GM12878 (cell line): ENCODE results near the gene SPON2. TPM values are rescaled to one million over a fixed set of nuclear protein-coding genes. Genes with fewer than 3 reads are reported as not detected.

ENCODE experiments used
- ATAC-seq: fragments of 200-7000 bp; cut with Tn5 transposase; 3 replicates; pipeline ENCODE4 v1.9.1; 2020; ENCODE audit warnings: mild to moderate bottlenecking, moderate library complexity
- BruUV-seq: library from RNA; stranded (reverse); fragments of 400-500 nt; replicated peaks from 2 replicates; lab custom pipeline; 2021; lab: Mats Ljungman, UMichigan
- CTCF ChIA-PET: fragments of 300-600 bp; sonication (Branson Sonifier 250); formaldehyde crosslinking; extraction: SDS; loops from one replicate; lab custom pipeline; 2021; ENCODE audit warnings: inconsistent platforms; lab: Yijun Ruan, JAX
- POLR2A ChIA-PET: fragments of 350-600 bp; formaldehyde crosslinking; extraction: SDS; loops from one replicate; lab custom pipeline; 2021; ENCODE audit warnings: inconsistent platforms; lab: Charles Lee
- RAD21 ChIA-PET: fragments of 300-600 bp; sonication (Branson Sonifier 250); formaldehyde crosslinking; loops from one replicate; lab custom pipeline; 2023; ENCODE audit warnings: antibody characterized with exemption; ENCODE audit not compliant: unreplicated experiment; lab: Charles Lee
- SMC1A ChIA-PET: fragments of 300-600 bp; sonication (Branson Sonifier 250); formaldehyde crosslinking; loops from one replicate; lab custom pipeline; 2023; ENCODE audit not compliant: unreplicated experiment, uncharacterized antibody; lab: Charles Lee
- DNase-seq: peaks from one replicate; pipeline ENCODE4 v3.0.0-alpha.2; 2011; ENCODE audit warnings: low read depth, low spot score
- FAIRE-seq: peaks from 3 replicates; lab custom pipeline; 2011; peaks lifted over from hg19 to GRCh38; lab: Jason Lieb, UNC
- H2AFZ ChIP-seq: 2 replicates; pipeline ENCODE4 v1.6.0; 2011; ENCODE audit warnings: low read depth, low read length, control low read depth; ENCODE audit not compliant: control insufficient read depth
- H3K27ac ChIP-seq: 2 replicates; pipeline ENCODE4 v1.5.1; 2011; ENCODE audit warnings: control low read depth; ENCODE audit not compliant: control insufficient read depth, insufficient read depth
- H3K27me3 ChIP-seq, 2 experiments: replicated peaks in 1 of 2; 2 replicates each; pipeline versions ENCODE4 v1.6.0 to v1.6.1; 2011; ENCODE audit warnings: low read length in 1 of 2; ENCODE audit not compliant: control insufficient read depth in 2 of 2, insufficient read depth in 2 of 2
- H3K36me3 ChIP-seq, 2 experiments: 2 replicates each; pipeline ENCODE4 v1.5.1; 2011; ENCODE audit warnings: low read length in 1 of 2; ENCODE audit not compliant: control insufficient read depth in 2 of 2, insufficient read depth in 2 of 2
- H3K4me1 ChIP-seq: 2 replicates; pipeline ENCODE4 v1.6.1; 2011; ENCODE audit warnings: mild to moderate bottlenecking, low read length, moderate library complexity, mixed read lengths; ENCODE audit not compliant: control insufficient read depth, insufficient read depth
- H3K4me2 ChIP-seq: 2 replicates; pipeline ENCODE4 v1.6.0; 2011; ENCODE audit warnings: control low read depth; ENCODE audit not compliant: control insufficient read depth, insufficient read depth
- H3K4me3 ChIP-seq: fragments of 200-600 bp; sonication (generic); 2 replicates; pipeline ENCODE4 v1.5.1; 2016
- H3K79me2 ChIP-seq: 2 replicates; pipeline ENCODE4 v1.6.0; 2011; ENCODE audit warnings: low read length; ENCODE audit not compliant: control insufficient read depth, insufficient read depth
- H3K9ac ChIP-seq: 2 replicates; pipeline ENCODE4 v1.8.0; 2011; ENCODE audit warnings: low read length, control low read depth, mixed read lengths; ENCODE audit not compliant: control insufficient read depth, insufficient read depth
- H3K9me3 ChIP-seq: replicated peaks from 3 replicates; pipeline ENCODE4 v1.5.1; 2011; ENCODE audit warnings: mild to moderate bottlenecking, low read length; ENCODE audit not compliant: control insufficient read depth, insufficient read depth
- H4K20me1 ChIP-seq: 2 replicates; pipeline ENCODE4 v1.6.0; 2011; ENCODE audit not compliant: control insufficient read depth, insufficient read depth
- ATF3 ChIP-seq: IDR thresholded peaks from 2 replicates; pipeline ENCODE4 v1.6.1; 2011; ENCODE audit warnings: low read depth, mild to moderate bottlenecking, low read length, moderate library complexity, borderline replicate concordance; ENCODE audit errors: extremely low read depth
- CREM ChIP-seq: IDR thresholded peaks from 2 replicates; pipeline ENCODE4 v1.6.1; 2014; ENCODE audit warnings: antibody characterized with exemption, low read depth
- EGR1 ChIP-seq, 2 experiments: IDR thresholded peaks; 1 replicate in 1 of 2; 2 replicates in 1 of 2; pipeline ENCODE4 v1.6.1; 2011 to 2012; ENCODE audit warnings: low read depth in 2 of 2, low read length in 2 of 2, borderline replicate concordance in 1 of 2, mild to moderate bottlenecking in 1 of 2, moderate library complexity in 1 of 2
- EP300 ChIP-seq, 2 experiments: fragments of 150-350 bp in 1 of 2; IDR thresholded peaks; 2 replicates each; pipeline ENCODE4 v1.6.1; 2011 to 2012; ENCODE audit warnings: low read depth in 2 of 2, low read length in 2 of 2, borderline replicate concordance in 1 of 2, improper control_type of control experiment in 1 of 2, inconsistent platforms in 1 of 2; ENCODE audit not compliant: control insufficient read depth in 1 of 2
- FOS ChIP-seq: IDR thresholded peaks from 3 replicates; pipeline ENCODE4 v1.6.1; 2011; ENCODE audit warnings: borderline replicate concordance; ENCODE audit not compliant: insufficient read length; ENCODE audit errors: extremely low read depth
- JUND ChIP-seq: IDR thresholded peaks from 2 replicates; pipeline ENCODE4 v1.6.1; 2012; ENCODE audit warnings: low read depth, mild to moderate bottlenecking, low read length, improper control_type of control experiment, moderate library complexity
- KLF5 ChIP-seq: fragments of 450-650 bp; IDR thresholded peaks from 2 replicates; pipeline ENCODE4 v1.6.1; 2014; ENCODE audit warnings: mild to moderate bottlenecking; ENCODE audit not compliant: partially characterized antibody
- MEF2A ChIP-seq: IDR thresholded peaks from 2 replicates; pipeline ENCODE4 v1.6.1; 2011; ENCODE audit warnings: low read depth, mild to moderate bottlenecking, low read length, moderate library complexity; ENCODE audit not compliant: insufficient read depth
- MLLT1 ChIP-seq: fragments of 450-650 bp; IDR thresholded peaks from 2 replicates; pipeline ENCODE4 v1.6.1; 2016; ENCODE audit warnings: mild to moderate bottlenecking
- NFYB ChIP-seq: IDR thresholded peaks from 2 replicates; pipeline ENCODE4 v1.6.1; 2011; ENCODE audit warnings: low read depth, mild to moderate bottlenecking, low read length, improper control_type of control experiment, moderate library complexity; ENCODE audit not compliant: insufficient read depth
- NR2F1 ChIP-seq: fragments of 450-650 bp; conservative IDR thresholded peaks from 2 replicates; pipeline ENCODE4 v1.6.1; 2017; ENCODE audit warnings: mild to moderate bottlenecking
- POLR2AphosphoS2 ChIP-seq: IDR thresholded peaks from 2 replicates; pipeline ENCODE4 v1.6.1; 2011; ENCODE audit warnings: low read depth, mild to moderate bottlenecking, low read length, improper control_type of control experiment, moderate library complexity
- STAT3 ChIP-seq: IDR thresholded peaks from 2 replicates; pipeline ENCODE4 v1.6.1; 2011; ENCODE audit warnings: low read depth, low read length, improper control_type of control experiment
- ZBTB4 ChIP-seq: fragments of 450-650 bp; formaldehyde crosslinking; IDR thresholded peaks from 2 replicates; pipeline ENCODE4 v1.4.0; 2022; ENCODE audit warnings: mild to moderate bottlenecking, moderate library complexity
- ZNF207 ChIP-seq: fragments of 450-650 bp; IDR thresholded peaks from 2 replicates; pipeline ENCODE4 v1.6.1; 2014; ENCODE audit warnings: antibody characterized with exemption, mild to moderate bottlenecking, borderline replicate concordance
- ZNF274 ChIP-seq: IDR thresholded peaks from one replicate; pipeline ENCODE4 v1.8.0; 2011; ENCODE audit not compliant: insufficient read length, insufficient read depth
- WGBS: methylation state at CpG from one replicate; pipeline ENCODE4 v1.1.6; 2016; ENCODE audit warnings: low lambda C conversion rate; ENCODE audit not compliant: insufficient replicate concordance, insufficient coverage; ENCODE audit errors: missing lambda C conversion rate; 5-methylcytosine and 5-hydroxymethylcytosine counted together
- in situ Hi-C: fragments of 300-500 bp; cut with MboI; formaldehyde crosslinking; loops from 9 replicates; pipeline ENCODE4 v1.14.3; 2018; ENCODE audit warnings: mixed read lengths
- intact Hi-C: fragments of 100-400 bp; cut with micrococcal nuclease; formaldehyde crosslinking; loops from one replicate; pipeline ENCODE4 v1.14.2; 2022; ENCODE audit not compliant: unreplicated experiment
- polyA plus RNA-seq, 11 experiments: library from polyadenylated mRNA; depleted of rRNA in 4 of 11; unstranded in 6 of 11; stranded (reverse) in 5 of 11; fragments of >200 nt; fragmentation: Nextera tagmentation in 4 of 11; fragmentation: Illumina TruSeq in 1 of 11; extraction: Ambion mirVana in 4 of 11; extraction: Trizol in 1 of 11; gene quantifications; 1 replicate in 1 of 11; 2 replicates in 10 of 11; pipeline versions ENCODE4 v1.2.1 to v1.2.3, GENCODE V29; 2011 to 2016; ENCODE audit warnings: inconsistent platforms in 2 of 11, missing spikeins in 2 of 11, low read depth in 1 of 11
- total RNA-seq, 4 experiments: library from RNA; depleted of rRNA in 3 of 4; stranded (reverse); fragments of >200 nt in 3 of 4; fragmentation: Illumina TruSeq in 1 of 4; extraction: Trizol in 1 of 4; gene quantifications; 2 replicates each; pipeline versions ENCODE4 v1.2.1 to v1.2.3, GENCODE V29; 2013 to 2021

SPON2 gene
- total and polyA plus RNA-seq, 10 of the 15 experiments (the other 5 are each of a cell fraction or from before 2014, with no cell fraction given), result 1.1 to 11.2 (median 7.3) TPM

GRCh38 chr4:1160351-1160750 is 12.0 kb downstream of the SPON2 start:
- no peaks in the 10 kb centered on the region for H4K20me1 ChIP-seq
- no peak for FAIRE-seq
- H3K4me1 ChIP-seq, result peaks cover 13% of the 10 kb centered on the region
- ChIA-PET SMC1A (no interaction called here), RAD21 (no interaction called here), CTCF (no interaction called here), POLR2A (no interaction called here)
- 27% methylated on average over 1 of the region's 1 CpG for WGBS
- no peak for DNase-seq
- no peaks in the 10 kb centered on the region for H3K79me2 ChIP-seq
- H3K36me3 ChIP-seq, result no peaks in the 10 kb centered on the region
- H3K27ac ChIP-seq, result no peak overlapping the region
- peaks cover 8% of the 10 kb centered on the region; the same call in 2 of the 3 replicates for H3K9me3 ChIP-seq
- H2AFZ ChIP-seq, result no peak overlapping the region
- intact Hi-C loops, result no loop called here
- in situ Hi-C loops, result no loop called here
- no peak for TF ChIP-seq CREM
- no peak for TF ChIP-seq NFYB
- TF ChIP-seq ZBTB4 (CRISPR knock-in tag), result no peak
- TF ChIP-seq ZNF274, result no peak
- no peak for TF ChIP-seq EGR1 (IDR thresholded peaks at IDR 0.05; ENCODE audit: borderline replicate concordance in 1 of 2, low read depth in 2 of 2, low read length in 2 of 2)
- no peak for TF ChIP-seq MLLT1
- TF ChIP-seq EP300 (IDR thresholded peaks at IDR 0.05; ENCODE audit: borderline replicate concordance in 1 of 2, control insufficient read depth in 1 of 2, low read depth in 2 of 2, low read length in 2 of 2), result no peak
- TF ChIP-seq POLR2AphosphoS2, result no peak
- no peak for TF ChIP-seq MEF2A
- no peak for TF ChIP-seq JUND
- no peak for TF ChIP-seq ATF3
- no peak for TF ChIP-seq FOS
- TF ChIP-seq STAT3, result no peak
- TF ChIP-seq KLF5, result no peak
- no peak for TF ChIP-seq ZNF207
- TF ChIP-seq NR2F1, result no peak
- H3K9ac ChIP-seq, result no peak overlapping the region
- no peak for ATAC-seq
- no peaks in the 10 kb centered on the region for H3K27me3 ChIP-seq
- BruUV-seq, result no TSS peak
- no peak overlapping the region for H3K4me2 ChIP-seq
- no peak overlapping the region for H3K4me3 ChIP-seq
